ENCODE data around the gene SFTPA2. TPM values are rescaled to one million over a fixed set of nuclear protein-coding genes. Genes with fewer than 3 reads are reported as not detected.
"Not testable (repeated sequence)": the region's sequence is repeated elsewhere in the genome, so short reads cannot be mapped to it uniquely, and the experiment has no call there.

The SFTPA2 gene
- total and polyA plus RNA-seq, 10 of the 15 experiments (the other 5 are each of a cell fraction or from before 2014, with no cell fraction given), result 0.03 to 4.2 TPM; not detected in 8

DNA sequence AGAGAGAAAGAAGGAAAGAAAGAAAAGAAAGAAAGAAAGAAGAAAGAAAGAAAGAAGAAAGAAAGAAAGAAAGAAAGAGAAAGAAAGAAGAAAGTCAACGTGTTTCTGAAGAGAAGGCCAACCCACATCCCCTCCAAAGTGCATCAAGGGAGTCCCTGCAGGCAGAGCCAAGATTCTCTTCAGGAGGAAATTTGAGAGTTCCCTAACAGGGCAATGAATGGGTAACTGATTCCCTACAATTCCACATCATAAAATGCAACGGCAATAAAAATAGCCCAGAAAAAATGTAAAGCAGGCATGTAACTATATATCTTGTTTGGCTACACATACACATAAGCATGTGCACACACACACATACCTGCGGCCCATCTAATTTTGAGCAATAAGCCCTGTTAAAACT is 15.8 kb downstream of the SFTPA2 start:
- H3K79me2 ChIP-seq (ENCODE audit: control insufficient read depth, insufficient read depth, low read length); ATAC-seq; H3K9me3 ChIP-seq (replicated peaks; ENCODE audit: control insufficient read depth, insufficient read depth, low read length); H3K4me3 ChIP-seq; DNase-seq (ENCODE audit: low read depth, low spot score); H3K27me3 ChIP-seq (replicated peaks in 1 of 2; ENCODE audit: control insufficient read depth in 2 of 2, insufficient read depth in 2 of 2, low read length in 1 of 2); H3K4me2 ChIP-seq (ENCODE audit: control insufficient read depth, insufficient read depth); H2AFZ ChIP-seq (ENCODE audit: control insufficient read depth, low read depth, low read length); SMC1A ChIA-PET (ENCODE audit: uncharacterized antibody, unreplicated experiment); BruUV-seq (replicated peaks); H3K4me1 ChIP-seq (ENCODE audit: control insufficient read depth, insufficient read depth, low read length); FAIRE-seq; intact Hi-C loops (cut with micrococcal nuclease; ENCODE audit: unreplicated experiment); H4K20me1 ChIP-seq (ENCODE audit: control insufficient read depth, insufficient read depth); H3K36me3 ChIP-seq (ENCODE audit: control insufficient read depth in 2 of 2, insufficient read depth in 2 of 2, low read length in 1 of 2); H3K9ac ChIP-seq (ENCODE audit: control insufficient read depth, insufficient read depth, low read length); RAD21 ChIA-PET (ENCODE audit: unreplicated experiment); POLR2A ChIA-PET; CTCF ChIA-PET; H3K27ac ChIP-seq (ENCODE audit: control insufficient read depth, insufficient read depth): not testable (repeated sequence)
- in situ Hi-C loops (cut with MboI), result loop anchor here (25.0 kb wide), 1 partner anchor 693 kb away; no protein-coding TSS in a partner anchor
- 55% methylated on average over 3 of the region's 3 CpGs for WGBS (ENCODE audit: insufficient coverage, insufficient replicate concordance, low lambda C conversion rate, missing lambda C conversion rate)

DNA sequence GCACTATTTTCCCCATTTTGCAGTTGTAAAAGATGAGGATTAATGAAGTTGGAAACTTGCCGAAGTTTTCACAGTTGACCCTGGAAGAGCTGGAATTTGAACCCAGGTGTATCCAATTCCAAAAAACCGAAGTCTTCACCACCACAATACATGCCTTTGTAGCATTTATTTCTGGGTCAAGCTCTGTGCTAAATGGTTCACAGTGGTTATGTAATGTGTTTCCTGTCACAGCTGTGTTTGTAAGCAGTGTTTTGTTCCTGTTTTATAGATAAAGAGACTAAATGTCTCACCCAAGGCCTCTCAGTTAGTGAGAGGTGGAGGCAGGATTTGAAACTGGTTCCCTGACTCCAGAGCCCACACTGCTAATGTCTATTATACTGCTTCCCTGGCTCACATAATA is 17.6 kb downstream of the SFTPA2 start:
- no peaks in the 10 kb centered on the region for H3K36me3 ChIP-seq (ENCODE audit: control insufficient read depth in 2 of 2, insufficient read depth in 2 of 2, low read length in 1 of 2)
- WGBS (ENCODE audit: insufficient coverage, insufficient replicate concordance, low lambda C conversion rate, missing lambda C conversion rate), result 31% methylated on average over 2 of the region's 2 CpGs
- ChIA-PET CTCF (interaction anchor here (1.6 kb wide), 1 partner anchor 505 kb away, joined by 7 read pairs; no protein-coding TSS in a partner anchor), POLR2A (no interaction called here), RAD21 (ENCODE audit: unreplicated experiment) (interaction anchor here (0.6 kb wide), 1 partner anchor 1772 kb away, joined by 3 read pairs; no protein-coding TSS in a partner anchor), SMC1A (ENCODE audit: uncharacterized antibody, unreplicated experiment) (interaction anchor here (1.0 kb wide), 1 partner anchor 11 kb away, joined by 3 read pairs; no protein-coding TSS in a partner anchor)
- TF ChIP-seq BMI1 (IDR thresholded peaks at IDR 0.05; ENCODE audit: borderline replicate concordance), result no peak
- TF ChIP-seq RCOR1 (conservative IDR thresholded peaks at IDR 0.05; ENCODE audit: low read depth, low read length), result no peak
- TF ChIP-seq RB1 (IDR thresholded peaks at IDR 0.05; ENCODE audit: borderline replicate concordance), result no peak
- H3K27me3 ChIP-seq (replicated peaks in 1 of 2; ENCODE audit: control insufficient read depth in 2 of 2, insufficient read depth in 2 of 2, low read length in 1 of 2), result no peaks in the 10 kb centered on the region; a peak in 1 of 4 replicates
- no peak overlapping the region for H3K27ac ChIP-seq (ENCODE audit: control insufficient read depth, insufficient read depth)
- intact Hi-C loops (cut with micrococcal nuclease; ENCODE audit: unreplicated experiment) (no loop called here), in situ Hi-C loops (cut with MboI) (loop anchor here (25.0 kb wide), 1 partner anchor 695 kb away; no protein-coding TSS in a partner anchor)
- no peak overlapping the region for H3K9ac ChIP-seq (ENCODE audit: control insufficient read depth, insufficient read depth, low read length)
- H3K9me3 ChIP-seq (replicated peaks; ENCODE audit: control insufficient read depth, insufficient read depth, low read length), result no peaks in the 10 kb centered on the region; the same call in 2 of the 3 replicates
- H3K4me1 ChIP-seq (ENCODE audit: control insufficient read depth, insufficient read depth, low read length), result no peaks in the 10 kb centered on the region
- DNase-seq (ENCODE audit: low read depth, low spot score), result no peak
- H2AFZ ChIP-seq (ENCODE audit: control insufficient read depth, low read depth, low read length), result no peak overlapping the region
- ATAC-seq, result no peak
- no peak overlapping the region for H3K4me3 ChIP-seq
- H3K79me2 ChIP-seq (ENCODE audit: control insufficient read depth, insufficient read depth, low read length), result no peaks in the 10 kb centered on the region
- no peaks in the 10 kb centered on the region; the same call in 1 of the 2 replicates for H4K20me1 ChIP-seq (ENCODE audit: control insufficient read depth, insufficient read depth)
- no peak for FAIRE-seq
- H3K4me2 ChIP-seq (ENCODE audit: control insufficient read depth, insufficient read depth), result no peak overlapping the region
- BruUV-seq (replicated peaks), result no TSS peak
